SK-N-MC (cell line): Measurements from ENCODE around the gene XYLT2.

ENCODE experiments used
- EZH2 ChIP-seq: fragments of 200-600 bp; sonication (generic); IDR thresholded peaks from one replicate; pipeline ENCODE4 v1.6.1; 2017; ENCODE audit warnings: antibody characterized with exemption
- FOXP2 ChIP-seq: optimal IDR thresholded peaks from 2 replicates; pipeline ENCODE3; 2011; ENCODE audit warnings: mild to moderate bottlenecking, moderate library complexity; ENCODE audit not compliant: insufficient read depth; ENCODE audit errors: extremely low read length, control extremely low read depth
- POLR2AphosphoS5 ChIP-seq: IDR thresholded peaks from 2 replicates; pipeline ENCODE4 v1.6.1; 2012; ENCODE audit warnings: mild to moderate bottlenecking, low read depth, low read length, borderline replicate concordance

GRCh38 chr17:50314456-50315011 is 31.4 kb upstream of the XYLT2 start:
- TF ChIP-seq EZH2: no peak
- TF ChIP-seq POLR2AphosphoS5: no peak
- TF ChIP-seq FOXP2: no peak
